DND-41 (cell line): ENCODE measurements around the gene KRTDAP.

ENCODE experiments used
- CTCF ChIP-seq: IDR thresholded peaks from 2 replicates; pipeline ENCODE4 v1.5.1; 2012; ENCODE audit warnings: borderline replicate concordance, low read length, moderate library complexity, mild to moderate bottlenecking; ENCODE audit not compliant: poor library complexity, severe bottlenecking; ENCODE audit errors: extremely low read depth
- EZH2 ChIP-seq: IDR thresholded peaks from 3 replicates; pipeline ENCODE4 v1.6.1; 2012; ENCODE audit warnings: borderline replicate concordance, low read depth, mild to moderate bottlenecking, moderate library complexity, low read length, inconsistent platforms; ENCODE audit not compliant: severe bottlenecking

- TF ChIP-seq CTCF (no peak), EZH2 (no peak)
Measured at GRCh38 chr19:35437406-35437951, 52.8 kb downstream of the KRTDAP start.
